Measurements from ENCODE around the gene ALDH1A2. TPM values are rescaled to one million over a fixed set of nuclear protein-coding genes. Genes with fewer than 3 reads are reported as not detected.

The ALDH1A2 gene
- polyA plus RNA-seq, 3 donors, result 0.41 to 5.1 (median 3.4) TPM

DNA sequence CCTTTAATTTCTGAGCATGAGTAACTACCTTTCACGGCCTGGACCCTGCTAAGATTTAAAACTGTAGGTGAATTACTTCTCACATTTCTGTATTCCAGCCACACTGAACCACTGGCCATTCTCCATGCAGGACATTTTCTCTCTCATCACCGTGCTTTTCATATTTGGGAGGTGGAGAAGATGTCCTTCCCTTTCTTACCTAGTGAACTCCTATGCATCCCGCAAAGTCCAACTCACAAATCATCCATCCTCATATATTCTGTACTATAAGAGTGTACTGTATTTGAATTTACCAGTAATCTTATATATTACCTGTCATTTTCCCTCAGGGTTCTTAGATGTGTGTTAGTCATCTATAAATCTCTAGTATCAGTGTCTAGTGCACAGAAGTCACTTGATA, 139.9 kb downstream of the ALDH1A2 start:
- Histone ChIP-seq H3K27me3 (ENCODE audit: control insufficient read depth in 2 of 2, insufficient read depth in 2 of 2, low read length in 2 of 2) (peaks cover 0 to 3% of the 10 kb centered on the region in 2 donors), H3K27ac (ENCODE audit: low read depth in 1 of 2, low read length in 2 of 2) (no peak overlapping the region), H3K36me3 (replicated peaks in 1 of 2; ENCODE audit: control insufficient read depth in 1 of 2, insufficient read depth in 2 of 2, low read length in 2 of 2) (no peaks in the 10 kb centered on the region), H4K20me1 (ENCODE audit: insufficient read depth, low read length) (no peaks in the 10 kb centered on the region), H3K79me2 (ENCODE audit: insufficient read depth, low read length) (no peaks in the 10 kb centered on the region), H3K4me2 (replicated peaks; ENCODE audit: extremely low read depth, low read length, poor library complexity, severe bottlenecking) (no peak overlapping the region), H3K9ac (ENCODE audit: insufficient read depth, low read length, poor library complexity, severe bottlenecking) (no peak overlapping the region), H3K9me3 (replicated peaks in 1 of 2; ENCODE audit: control insufficient read depth in 1 of 2, insufficient read depth in 1 of 2, low read length in 2 of 2) (no peaks in the 10 kb centered on the region), H3K4me3 (replicated peaks in 1 of 3; ENCODE audit: low read depth in 2 of 3, low read length in 3 of 3) (no peak overlapping the region), H3K4me1 (ENCODE audit: control insufficient read depth in 1 of 2, insufficient read depth in 2 of 2, low read length in 2 of 2) (no peaks in the 10 kb centered on the region), H2AFZ (ENCODE audit: insufficient read depth, low read depth, low read length, poor library complexity, severe bottlenecking) (no peak overlapping the region)
- Mint-ChIP-seq H3K4me1 (no peaks in the 10 kb centered on the region), H3K9me3 (peaks cover 0 to 3% (median 0%) of the 10 kb centered on the region in 7 donors), H3K4me3 (no peak overlapping the region), H3K27ac (no peak overlapping the region), H3K36me3 (no peaks in the 10 kb centered on the region), H3K27me3 (ENCODE audit: low read depth in 3 of 3) (peaks cover 3 to 6% (median 4%) of the 10 kb centered on the region in 3 donors)
- intact Hi-C loops (cut with micrococcal nuclease), result no loop called here
- WGBS (ENCODE audit: insufficient coverage), result no CpG with 5 or more reads among the region's 3 CpGs
- DNase-seq, result no peak
- TF ChIP-seq, protein P1, sequence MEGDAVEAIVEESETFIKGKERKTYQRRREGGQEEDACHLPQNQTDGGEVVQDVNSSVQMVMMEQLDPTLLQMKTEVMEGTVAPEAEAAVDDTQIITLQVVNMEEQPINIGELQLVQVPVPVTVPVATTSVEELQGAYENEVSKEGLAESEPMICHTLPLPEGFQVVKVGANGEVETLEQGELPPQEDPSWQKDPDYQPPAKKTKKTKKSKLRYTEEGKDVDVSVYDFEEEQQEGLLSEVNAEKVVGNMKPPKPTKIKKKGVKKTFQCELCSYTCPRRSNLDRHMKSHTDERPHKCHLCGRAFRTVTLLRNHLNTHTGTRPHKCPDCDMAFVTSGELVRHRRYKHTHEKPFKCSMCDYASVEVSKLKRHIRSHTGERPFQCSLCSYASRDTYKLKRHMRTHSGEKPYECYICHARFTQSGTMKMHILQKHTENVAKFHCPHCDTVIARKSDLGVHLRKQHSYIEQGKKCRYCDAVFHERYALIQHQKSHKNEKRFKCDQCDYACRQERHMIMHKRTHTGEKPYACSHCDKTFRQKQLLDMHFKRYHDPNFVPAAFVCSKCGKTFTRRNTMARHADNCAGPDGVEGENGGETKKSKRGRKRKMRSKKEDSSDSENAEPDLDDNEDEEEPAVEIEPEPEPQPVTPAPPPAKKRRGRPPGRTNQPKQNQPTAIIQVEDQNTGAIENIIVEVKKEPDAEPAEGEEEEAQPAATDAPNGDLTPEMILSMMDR (IDR thresholded peaks at IDR 0.05), result no peak

DNA sequence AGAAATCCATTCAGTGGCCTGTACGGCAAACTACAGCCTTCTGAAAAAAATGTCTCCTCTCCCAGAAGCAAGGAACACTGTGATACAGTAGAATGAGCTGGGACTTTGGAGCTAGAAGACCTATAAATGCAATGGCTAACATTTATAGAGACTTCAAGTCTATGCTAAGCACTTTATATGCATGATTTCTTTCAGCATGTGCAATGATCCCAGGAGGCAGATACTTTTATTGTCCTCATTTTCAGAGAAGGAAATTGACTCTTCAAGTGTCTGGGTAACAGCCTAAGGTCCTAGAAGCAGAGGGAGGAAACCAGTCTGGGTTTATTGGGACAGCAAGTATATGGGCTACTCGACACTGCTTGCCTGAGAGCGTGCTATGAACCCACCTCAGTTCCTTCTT, 140.9 kb downstream of the ALDH1A2 start:
- Mint-ChIP-seq H3K36me3 (no peaks in the 10 kb centered on the region), H3K27ac (no peak overlapping the region), H3K9me3 (peaks cover 0 to 3% (median 0%) of the 10 kb centered on the region in 7 donors), H3K27me3 (ENCODE audit: low read depth in 3 of 3) (peaks cover 5 to 6% (median 5%) of the 10 kb centered on the region in 3 donors), H3K4me1 (no peaks in the 10 kb centered on the region), H3K4me3 (no peak overlapping the region)
- Histone ChIP-seq H3K36me3 (replicated peaks in 1 of 2; ENCODE audit: control insufficient read depth in 1 of 2, insufficient read depth in 2 of 2, low read length in 2 of 2) (no peaks in the 10 kb centered on the region), H3K9ac (ENCODE audit: insufficient read depth, low read length, poor library complexity, severe bottlenecking) (no peak overlapping the region), H3K27me3 (ENCODE audit: control insufficient read depth in 2 of 2, insufficient read depth in 2 of 2, low read length in 2 of 2) (peaks cover 0 to 3% of the 10 kb centered on the region in 2 donors), H3K27ac (ENCODE audit: low read depth in 1 of 2, low read length in 2 of 2) (no peak overlapping the region), H3K9me3 (replicated peaks in 1 of 2; ENCODE audit: control insufficient read depth in 1 of 2, insufficient read depth in 1 of 2, low read length in 2 of 2) (no peaks in the 10 kb centered on the region), H3K79me2 (ENCODE audit: insufficient read depth, low read length) (no peaks in the 10 kb centered on the region), H3K4me1 (ENCODE audit: control insufficient read depth in 1 of 2, insufficient read depth in 2 of 2, low read length in 2 of 2) (no peaks in the 10 kb centered on the region), H2AFZ (ENCODE audit: insufficient read depth, low read depth, low read length, poor library complexity, severe bottlenecking) (no peak overlapping the region), H3K4me3 (replicated peaks in 1 of 3; ENCODE audit: low read depth in 2 of 3, low read length in 3 of 3) (no peak overlapping the region), H4K20me1 (ENCODE audit: insufficient read depth, low read length) (no peaks in the 10 kb centered on the region), H3K4me2 (replicated peaks; ENCODE audit: extremely low read depth, low read length, poor library complexity, severe bottlenecking) (no peak overlapping the region)
- TF ChIP-seq, protein P1 (IDR thresholded peaks at IDR 0.05), result no peak
- WGBS (ENCODE audit: insufficient coverage), result no CpG with 5 or more reads among the region's 3 CpGs
- intact Hi-C loops (cut with micrococcal nuclease), result no loop called here
- DNase-seq, result no peak

All from CD14-positive monocyte (primary cell).